Activated naive CD8-positive, alpha-beta T cell treated with anti-CD3 and anti-CD28 coated beads, Interleukin-2, amount 50 U/mL, for 24 hours (primary cell): ENCODE data around the gene PACRG.

Experiments used
- ATAC-seq: fragments of 150-1000 bp; cut with Tn5 transposase; one replicate; pipeline ENCODE4 v1.10.0; 2021
- DNase-seq: peaks from one replicate; pipeline ENCODE4 v3.0.0; 2021
- H3K27ac Mint-ChIP-seq: one replicate; pipeline ENCODE4 v1.8.0; 2021; ENCODE audit warnings: mild to moderate bottlenecking, mixed read lengths
- H3K27me3 Mint-ChIP-seq: one replicate; pipeline ENCODE4 v1.8.0; 2021; ENCODE audit warnings: mixed read lengths
- H3K36me3 Mint-ChIP-seq: one replicate; pipeline ENCODE4 v1.8.0; 2021; ENCODE audit warnings: low read depth, mixed read lengths
- H3K4me1 Mint-ChIP-seq: one replicate; pipeline ENCODE4 v1.8.0; 2021; ENCODE audit warnings: mixed read lengths
- H3K4me3 Mint-ChIP-seq: one replicate; pipeline ENCODE4 v1.8.0; 2021; ENCODE audit warnings: mild to moderate bottlenecking, moderate library complexity, mixed read lengths
- H3K9me3 Mint-ChIP-seq: one replicate; pipeline ENCODE4 v1.8.0; 2021; ENCODE audit warnings: mixed read lengths

The PACRG gene

DNA sequence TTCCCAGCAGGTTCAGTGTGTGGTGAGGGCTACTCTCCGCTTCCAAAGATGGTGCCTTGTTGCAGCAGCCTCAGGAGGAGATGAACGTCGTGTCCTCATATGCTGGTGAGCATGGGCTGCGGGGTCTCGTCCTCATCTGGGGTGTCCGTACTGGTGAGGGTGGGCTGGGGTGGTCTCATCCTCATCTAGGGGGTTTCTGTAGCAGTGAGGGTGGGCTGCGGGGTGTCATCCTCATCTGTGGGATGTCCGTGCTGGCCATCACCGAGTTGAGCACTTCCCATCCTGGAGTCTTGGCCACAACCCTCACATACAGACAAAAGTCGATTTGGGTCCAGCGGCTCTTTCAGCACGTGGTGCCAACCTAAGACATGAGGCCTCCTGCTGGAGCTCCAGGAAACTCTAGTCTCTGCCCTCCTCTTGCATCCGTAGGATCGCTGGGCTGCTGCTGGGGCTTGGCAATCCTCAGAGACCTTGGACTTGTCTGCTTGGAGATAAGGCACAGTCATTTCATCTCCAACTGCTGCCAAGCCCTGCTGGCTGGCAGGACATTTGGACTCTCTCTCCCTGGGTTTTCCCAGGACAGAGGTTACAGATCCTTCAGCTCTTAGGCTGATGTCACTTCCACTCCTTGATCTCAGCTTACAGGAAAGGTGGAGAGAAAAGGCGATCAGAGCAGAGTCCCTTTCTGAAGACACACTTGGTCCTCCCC, 160.4 kb downstream of the PACRG start:
- H3K4me3 Mint-ChIP-seq = no peak overlapping the region
- no peaks in the 10 kb centered on the region for H3K4me1 Mint-ChIP-seq
- H3K27ac Mint-ChIP-seq = no peak overlapping the region
- H3K36me3 Mint-ChIP-seq = no peaks in the 10 kb centered on the region
- no peak for DNase-seq
- ATAC-seq = no peak
- H3K9me3 Mint-ChIP-seq = peaks cover 5% of the 10 kb centered on the region
- no peaks in the 10 kb centered on the region for H3K27me3 Mint-ChIP-seq

DNA sequence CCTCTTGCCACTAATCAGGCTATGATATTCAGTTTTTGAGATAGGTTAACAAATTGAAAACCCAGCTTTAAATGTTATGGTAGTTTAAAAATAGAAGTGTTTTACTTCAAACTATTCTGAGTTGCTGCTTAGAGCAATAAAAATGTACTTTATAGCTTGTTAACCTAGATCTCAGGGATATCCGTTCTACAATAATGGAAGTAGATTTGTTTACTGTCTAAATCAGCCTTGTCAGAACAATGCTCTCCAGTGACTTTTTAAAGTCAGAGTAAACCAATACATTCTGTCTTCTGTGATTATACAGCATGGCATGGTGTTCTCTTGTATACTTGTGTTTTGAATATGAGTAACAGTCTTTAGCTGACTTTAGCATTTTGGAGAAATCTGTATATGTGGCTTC, 161.5 kb downstream of the PACRG start:
- Mint-ChIP-seq H3K27ac (no peak overlapping the region), H3K9me3 (peaks cover 5% of the 10 kb centered on the region), H3K27me3 (no peaks in the 10 kb centered on the region), H3K4me1 (no peaks in the 10 kb centered on the region), H3K4me3 (no peak overlapping the region), H3K36me3 (no peaks in the 10 kb centered on the region)
- no peak for DNase-seq
- no peak for ATAC-seq

DNA sequence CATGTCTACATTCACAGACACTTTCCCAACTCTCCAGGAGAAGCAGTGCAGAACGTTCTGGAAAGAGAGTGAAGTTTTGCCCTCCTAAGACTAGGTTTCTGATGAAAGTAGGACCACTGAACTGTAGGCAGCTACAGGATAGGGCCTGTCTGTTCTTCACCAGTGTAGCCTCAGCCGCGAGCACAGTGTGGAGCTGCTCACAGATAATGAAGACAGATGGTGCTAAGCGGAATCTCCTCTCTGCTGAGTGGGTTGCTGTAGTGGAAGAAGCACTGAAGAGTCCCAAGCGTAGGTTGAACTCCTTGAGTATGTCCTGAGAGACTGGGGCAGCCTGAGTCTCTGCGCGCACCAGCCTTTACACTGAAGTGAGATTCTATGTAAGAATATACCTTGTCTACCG, 170.2 kb downstream of the PACRG start:
- H3K4me3 Mint-ChIP-seq = no peak overlapping the region
- ATAC-seq (no peak), DNase-seq (no peak)
- H3K4me1 Mint-ChIP-seq = no peaks in the 10 kb centered on the region
- no peaks in the 10 kb centered on the region for H3K27me3 Mint-ChIP-seq
- H3K27ac Mint-ChIP-seq = no peak overlapping the region
- no peaks in the 10 kb centered on the region for H3K9me3 Mint-ChIP-seq
- no peaks in the 10 kb centered on the region for H3K36me3 Mint-ChIP-seq

DNA sequence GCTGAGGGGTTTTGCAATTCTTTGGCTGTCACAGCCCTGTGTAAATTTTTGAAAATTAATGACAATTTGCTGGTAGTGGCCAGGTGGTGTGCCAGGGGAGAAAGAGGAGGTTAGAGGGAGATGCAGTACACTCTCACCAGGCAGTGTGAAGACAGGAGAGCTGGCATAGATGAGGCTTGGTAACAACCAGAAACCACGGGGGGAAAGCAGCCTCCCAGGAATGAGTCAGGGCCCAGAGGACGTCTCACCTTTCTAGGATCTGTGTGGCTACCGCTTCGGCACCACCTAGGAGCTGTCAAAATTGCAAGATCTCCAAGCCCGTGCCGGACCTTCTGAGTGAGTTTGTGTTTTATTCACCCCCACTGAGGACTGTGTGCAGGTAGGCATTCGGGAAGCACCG, 171.4 kb downstream of the PACRG start:
- no peak for ATAC-seq
- H3K9me3 Mint-ChIP-seq = peaks cover 7% of the 10 kb centered on the region
- no peaks in the 10 kb centered on the region for H3K27me3 Mint-ChIP-seq
- no peak overlapping the region for H3K4me3 Mint-ChIP-seq
- H3K27ac Mint-ChIP-seq = no peak overlapping the region
- H3K4me1 Mint-ChIP-seq = no peaks in the 10 kb centered on the region
- H3K36me3 Mint-ChIP-seq = no peaks in the 10 kb centered on the region
- no peak for DNase-seq

DNA sequence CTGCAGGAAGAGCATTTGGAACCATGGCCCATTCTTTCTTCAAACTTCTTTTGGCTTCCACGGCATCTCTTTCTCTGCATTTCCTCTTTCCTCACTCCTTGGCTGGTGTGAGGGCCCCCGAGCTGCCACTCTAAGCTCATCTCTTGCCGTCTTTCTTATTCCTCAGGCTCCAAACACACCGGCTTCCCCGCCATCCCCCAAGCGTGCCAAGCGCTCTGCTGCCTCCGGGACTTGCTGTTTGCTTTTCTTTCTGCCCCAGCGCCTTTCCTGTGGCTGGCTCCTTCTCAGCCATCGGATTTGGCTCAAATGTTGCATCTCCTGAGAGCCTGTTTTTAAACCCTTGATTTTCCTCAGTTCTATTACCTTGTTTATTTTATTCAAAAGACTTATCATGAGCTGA, 172.7 kb downstream of the PACRG start:
- DNase-seq = no peak
- Mint-ChIP-seq H3K4me3 (no peak overlapping the region), H3K9me3 (peaks cover 7% of the 10 kb centered on the region), H3K36me3 (no peaks in the 10 kb centered on the region), H3K4me1 (no peaks in the 10 kb centered on the region), H3K27me3 (no peaks in the 10 kb centered on the region), H3K27ac (no peak overlapping the region)
- ATAC-seq = no peak

DNA sequence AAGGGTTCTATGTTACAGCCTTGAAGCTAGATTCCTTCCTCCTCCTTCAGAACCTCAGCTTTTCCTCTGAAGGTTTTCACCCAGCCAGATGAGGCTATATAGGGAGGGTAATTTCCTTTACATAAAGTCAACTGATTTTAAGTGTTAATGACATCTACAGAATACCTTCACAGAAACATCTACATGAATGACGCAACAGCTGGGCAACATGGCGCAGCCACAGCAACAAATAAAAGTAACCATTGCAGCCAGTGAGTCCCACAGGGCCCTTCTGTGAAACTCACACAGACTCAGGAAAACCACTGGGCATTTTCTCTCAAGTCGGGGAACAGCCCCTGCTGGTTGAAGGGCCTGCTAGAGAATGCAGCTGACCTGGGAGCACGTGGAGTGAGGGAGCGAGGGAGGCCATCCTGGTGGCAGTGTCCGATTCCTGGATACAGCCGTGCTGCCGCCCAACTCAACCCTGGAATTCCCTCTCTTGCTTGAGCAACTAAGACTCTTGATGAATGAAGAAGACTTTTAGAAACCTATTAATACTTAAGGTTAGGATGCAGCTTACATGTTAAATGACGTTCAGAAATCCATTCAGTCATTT, 176.4 kb downstream of the PACRG start:
- no peak for ATAC-seq
- no peaks in the 10 kb centered on the region for H3K36me3 Mint-ChIP-seq
- no peak overlapping the region for H3K27ac Mint-ChIP-seq

DNA sequence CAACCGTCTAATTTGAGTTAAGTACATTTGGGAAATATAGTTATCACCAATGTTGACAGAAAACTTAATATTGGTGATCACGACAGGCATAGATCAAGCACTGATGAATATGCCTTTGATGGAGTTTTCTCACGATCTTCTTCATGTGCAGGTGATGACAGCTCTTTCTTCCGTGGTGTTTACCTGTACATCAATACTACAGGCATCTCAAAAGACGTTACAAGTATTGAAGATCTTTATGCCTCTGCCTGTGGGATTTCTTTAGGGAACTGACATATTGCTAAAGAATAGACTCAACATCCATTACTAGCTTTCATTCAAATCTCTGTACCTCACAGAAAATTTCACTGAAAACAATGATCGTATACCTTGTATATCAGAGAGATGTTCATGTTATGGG, 178.7 kb downstream of the PACRG start:
- no peaks in the 10 kb centered on the region for H3K36me3 Mint-ChIP-seq
- H3K4me1 Mint-ChIP-seq = no peaks in the 10 kb centered on the region
- H3K27me3 Mint-ChIP-seq = peaks cover 3% of the 10 kb centered on the region
- H3K9me3 Mint-ChIP-seq = peaks cover 10% of the 10 kb centered on the region
- ATAC-seq = no peak
- no peak overlapping the region for H3K4me3 Mint-ChIP-seq
- no peak overlapping the region for H3K27ac Mint-ChIP-seq
- no peak for DNase-seq

More for the DNA sequence above, 176.4 kb downstream of the PACRG start:
- Mint-ChIP-seq H3K27me3 (peaks cover 3% of the 10 kb centered on the region), H3K4me1 (no peaks in the 10 kb centered on the region), H3K4me3 (no peak overlapping the region), H3K9me3 (peaks cover 10% of the 10 kb centered on the region)
- DNase-seq = no peak

DNA sequence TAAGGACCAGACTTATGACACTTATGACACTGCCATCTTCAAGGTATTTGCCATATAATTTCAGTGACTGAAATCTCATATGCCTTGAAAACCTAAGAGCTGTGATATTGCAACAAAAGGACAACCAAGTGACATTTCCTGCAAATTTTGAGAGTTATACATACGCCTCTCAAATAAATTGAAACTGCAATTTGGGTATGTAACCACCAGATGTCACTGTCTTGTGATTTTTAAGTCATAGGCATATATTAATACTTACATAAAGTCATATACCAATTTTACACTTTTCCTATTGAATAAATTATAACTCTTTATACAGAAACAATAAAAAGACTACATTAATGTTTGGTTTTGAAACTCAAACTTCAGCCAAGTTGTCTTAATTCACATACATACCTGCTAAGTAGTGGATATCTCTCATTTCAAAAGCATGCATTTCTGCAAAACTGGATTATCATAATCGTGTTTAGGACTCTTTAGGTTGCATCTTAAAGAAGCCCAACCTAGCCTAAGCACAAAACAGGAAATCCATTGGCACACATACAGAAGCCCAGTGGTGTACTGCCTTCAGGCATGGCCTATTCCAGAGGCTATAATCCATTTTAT, 180.2 kb downstream of the PACRG start:
- peaks cover 10% of the 10 kb centered on the region for H3K9me3 Mint-ChIP-seq
- H3K4me3 Mint-ChIP-seq = no peak overlapping the region
- ATAC-seq (no peak), DNase-seq (no peak)
- H3K27me3 Mint-ChIP-seq = peaks cover 3% of the 10 kb centered on the region
- H3K27ac Mint-ChIP-seq = no peak overlapping the region
- H3K36me3 Mint-ChIP-seq = no peaks in the 10 kb centered on the region
- H3K4me1 Mint-ChIP-seq = no peaks in the 10 kb centered on the region

DNA sequence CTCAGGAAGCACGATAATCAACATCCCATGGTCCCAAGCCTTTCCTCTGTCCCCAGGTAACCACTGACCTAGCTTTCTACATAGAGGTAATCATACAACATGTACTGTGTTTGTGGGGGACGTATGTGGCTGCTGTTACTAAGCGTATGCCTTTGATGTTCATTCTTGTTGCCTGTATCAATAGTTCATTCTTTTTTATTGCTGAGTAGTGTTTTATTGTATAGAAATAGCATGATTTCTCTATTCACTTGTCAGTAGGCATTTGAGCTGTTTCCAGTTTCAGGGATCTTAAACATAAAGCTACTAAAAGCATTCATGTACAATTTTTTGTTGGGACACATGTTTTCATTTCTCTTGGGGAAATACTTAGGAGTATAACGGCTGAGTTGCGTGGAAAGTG, 185.4 kb downstream of the PACRG start:
- H3K9me3 Mint-ChIP-seq = peaks cover 5% of the 10 kb centered on the region
- H3K4me1 Mint-ChIP-seq = no peaks in the 10 kb centered on the region
- ATAC-seq (no peak), DNase-seq (no peak)
- H3K27ac Mint-ChIP-seq = no peak overlapping the region
- peaks cover 2% of the 10 kb centered on the region for H3K27me3 Mint-ChIP-seq
- H3K36me3 Mint-ChIP-seq = no peaks in the 10 kb centered on the region
- no peak overlapping the region for H3K4me3 Mint-ChIP-seq

DNA sequence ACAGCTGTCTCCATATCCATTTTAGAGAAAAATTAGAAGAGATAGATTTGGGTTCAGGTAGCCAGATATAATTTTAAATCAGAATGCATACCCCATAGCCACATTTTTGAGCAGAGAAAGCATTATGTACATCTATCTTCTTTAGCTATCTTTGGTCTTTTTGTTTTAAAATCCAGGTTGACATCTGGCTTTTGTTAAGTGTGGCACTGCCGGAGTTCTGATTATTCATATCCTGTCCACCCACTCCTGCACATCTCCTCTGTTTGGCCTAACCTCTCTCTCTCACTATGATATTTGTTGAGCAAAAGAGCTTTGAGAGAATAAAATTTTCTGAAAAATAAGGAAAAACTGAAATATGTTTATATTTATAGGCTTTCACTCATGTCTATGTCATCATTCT, 189.7 kb downstream of the PACRG start:
- Mint-ChIP-seq H3K27me3 (peaks cover 2% of the 10 kb centered on the region), H3K9me3 (peaks cover 9% of the 10 kb centered on the region), H3K27ac (no peak overlapping the region), H3K4me1 (no peaks in the 10 kb centered on the region), H3K4me3 (no peak overlapping the region), H3K36me3 (no peaks in the 10 kb centered on the region)
- ATAC-seq (no peak), DNase-seq (no peak)

DNA sequence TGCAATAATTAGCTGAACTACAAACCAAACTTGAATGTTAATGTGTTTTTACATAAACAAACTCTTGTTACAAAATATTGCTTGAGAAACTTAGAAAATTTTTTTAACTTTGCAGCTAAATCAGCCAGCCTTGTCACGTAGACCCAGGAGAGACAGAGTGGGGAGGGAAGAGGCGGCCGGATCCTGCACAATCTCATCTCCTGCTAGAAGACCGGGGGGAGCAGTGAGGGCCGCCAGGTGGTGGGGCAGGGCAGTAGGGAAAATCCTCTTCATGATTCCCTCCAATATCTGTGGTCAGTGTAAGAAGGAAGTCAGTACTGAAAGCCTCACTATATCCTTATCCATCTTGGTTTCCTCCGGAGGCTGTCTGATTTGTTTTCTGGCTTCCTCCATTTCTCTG, 193.3 kb downstream of the PACRG start:
- H3K9me3 Mint-ChIP-seq = peaks cover 31% of the 10 kb centered on the region
- no peak for DNase-seq
- H3K4me3 Mint-ChIP-seq = no peak overlapping the region
- ATAC-seq = no peak
- no peaks in the 10 kb centered on the region for H3K36me3 Mint-ChIP-seq
- no peaks in the 10 kb centered on the region for H3K4me1 Mint-ChIP-seq
- peaks cover 2% of the 10 kb centered on the region for H3K27me3 Mint-ChIP-seq
- no peak overlapping the region for H3K27ac Mint-ChIP-seq

DNA sequence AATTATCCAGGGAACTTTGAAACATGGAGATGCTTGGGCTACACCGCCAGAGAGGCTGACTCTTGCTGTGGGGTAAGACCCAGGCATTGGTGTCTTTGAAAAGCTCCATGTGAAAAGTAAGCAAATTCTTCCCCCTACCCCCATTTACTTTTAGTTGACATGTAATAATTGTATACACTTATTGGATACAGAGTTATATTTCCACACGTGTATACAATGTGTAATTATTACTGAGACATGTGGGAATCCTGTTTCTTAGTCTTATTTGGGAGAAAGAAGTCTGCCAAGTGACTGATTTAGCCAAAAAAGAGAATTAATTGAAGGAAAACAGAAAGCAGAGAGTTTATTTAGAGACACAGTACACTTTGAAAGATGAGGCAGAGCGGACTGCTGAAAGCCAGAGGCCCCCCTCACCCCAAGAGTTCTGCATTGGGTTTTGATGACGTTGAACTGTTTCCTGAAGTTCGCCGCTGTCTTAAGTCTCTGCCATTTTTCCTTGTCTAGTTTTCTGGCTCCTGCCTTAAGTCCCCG, 193.8 kb downstream of the PACRG start:
- H3K36me3 Mint-ChIP-seq = no peaks in the 10 kb centered on the region
- DNase-seq (no peak), ATAC-seq (no peak)
- H3K27me3 Mint-ChIP-seq = peaks cover under 1% of the 10 kb centered on the region
- H3K27ac Mint-ChIP-seq = no peak overlapping the region
- peaks cover 31% of the 10 kb centered on the region for H3K9me3 Mint-ChIP-seq
- H3K4me1 Mint-ChIP-seq = no peaks in the 10 kb centered on the region
- H3K4me3 Mint-ChIP-seq = no peak overlapping the region

DNA sequence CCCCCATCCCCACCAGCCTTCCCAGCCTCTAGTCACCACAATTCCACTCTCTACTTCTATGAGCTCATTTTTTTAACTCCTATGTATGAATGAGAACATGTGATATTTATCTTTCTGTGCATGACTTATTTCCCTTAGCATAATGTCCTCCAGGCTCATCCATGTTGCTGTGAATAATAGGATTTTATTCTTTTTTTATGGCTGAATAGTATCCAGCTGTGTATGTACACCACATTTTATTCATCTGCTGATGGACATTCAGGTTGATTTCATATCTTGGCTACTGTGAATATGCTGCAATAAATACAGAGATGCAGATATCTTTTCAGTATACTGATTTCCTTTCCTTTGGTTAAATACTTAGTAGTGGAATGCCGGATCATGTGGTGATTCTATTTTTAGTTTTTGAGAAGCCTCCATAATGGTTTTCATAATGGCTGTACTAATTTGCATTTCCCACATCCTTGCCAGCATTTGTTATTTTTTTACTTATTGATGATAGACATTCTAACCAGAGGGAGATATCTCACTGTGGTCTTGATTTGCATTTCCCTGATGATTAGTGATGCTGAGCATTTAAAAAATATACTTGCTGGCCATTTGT, 194.9 kb downstream of the PACRG start:
- DNase-seq = no peak
- no peak for ATAC-seq
- no peaks in the 10 kb centered on the region for H3K27me3 Mint-ChIP-seq
- peaks cover 36% of the 10 kb centered on the region for H3K9me3 Mint-ChIP-seq
- no peak overlapping the region for H3K27ac Mint-ChIP-seq
- no peaks in the 10 kb centered on the region for H3K4me1 Mint-ChIP-seq
- H3K36me3 Mint-ChIP-seq = no peaks in the 10 kb centered on the region
- H3K4me3 Mint-ChIP-seq = no peak overlapping the region

DNA sequence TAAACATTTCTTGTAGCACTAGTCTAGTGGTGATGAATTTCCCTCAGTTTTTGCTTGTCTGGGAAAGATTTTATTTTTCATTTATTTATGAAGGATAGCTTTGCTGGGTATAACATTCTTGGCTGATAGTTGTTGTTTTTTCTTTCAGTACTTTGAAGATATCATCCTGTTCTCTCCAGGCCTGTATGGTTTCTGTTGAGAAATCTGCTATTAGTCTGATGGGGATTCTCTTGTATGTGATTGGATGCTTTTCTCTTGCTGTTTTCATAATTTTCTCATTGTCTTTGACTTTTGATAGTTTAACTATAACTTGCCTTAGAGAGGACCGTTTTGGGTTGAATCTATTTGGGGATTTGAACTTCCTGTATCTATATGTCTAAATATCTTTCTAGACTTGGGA, 207.1 kb downstream of the PACRG start:
- DNase-seq (no peak), ATAC-seq (no peak)
- Mint-ChIP-seq H3K27me3 (no peaks in the 10 kb centered on the region), H3K9me3 (peaks cover 20% of the 10 kb centered on the region), H3K4me3 (no peak overlapping the region), H3K36me3 (peaks cover 2% of the 10 kb centered on the region), H3K27ac (no peak overlapping the region), H3K4me1 (no peaks in the 10 kb centered on the region)

DNA sequence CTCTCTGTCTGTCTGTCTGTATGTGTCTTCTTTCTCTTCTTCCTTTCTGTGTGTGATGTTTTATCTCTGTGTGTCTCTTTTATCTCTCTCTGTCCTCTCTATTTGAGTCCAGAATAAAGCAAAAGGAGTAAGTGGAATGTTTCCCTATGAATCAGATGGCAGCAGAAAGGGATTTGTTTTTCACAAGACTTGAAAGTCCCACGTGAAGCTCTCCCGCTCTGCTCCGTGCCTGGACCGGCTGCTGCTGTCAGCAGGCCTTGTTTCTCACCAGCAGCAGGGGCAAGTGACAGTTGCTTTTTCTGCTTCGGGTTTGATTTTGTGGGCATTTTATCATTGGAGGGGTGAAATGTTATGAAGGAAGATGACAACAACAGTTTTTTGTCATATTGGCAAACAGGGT, 212.7 kb downstream of the PACRG start:
- H3K36me3 Mint-ChIP-seq = no peaks in the 10 kb centered on the region
- no peak overlapping the region for H3K27ac Mint-ChIP-seq
- no peaks in the 10 kb centered on the region for H3K4me1 Mint-ChIP-seq
- peaks cover 29% of the 10 kb centered on the region for H3K9me3 Mint-ChIP-seq
- H3K4me3 Mint-ChIP-seq = no peak overlapping the region
- DNase-seq (no peak), ATAC-seq (no peak)
- H3K27me3 Mint-ChIP-seq = no peaks in the 10 kb centered on the region
